BLaER1 (cell line): ENCODE data around the gene ZNF57.
"Not testable (repeated sequence)": the region's sequence is repeated elsewhere in the genome, so short reads cannot be mapped to it uniquely, and the experiment has no call there.

ENCODE experiments used
- H3K27ac ChIP-seq: shearing (Covaris generic); formaldehyde crosslinking; 2 replicates; pipeline ENCODE4 v1.8.1; 2022
- H3K27me3 ChIP-seq: shearing (Covaris generic); formaldehyde crosslinking; 2 replicates; pipeline ENCODE4 v1.8.1; 2022
- H3K36me3 ChIP-seq: shearing (Covaris generic); formaldehyde crosslinking; 2 replicates; pipeline ENCODE4 v1.8.1; 2022
- H3K4me1 ChIP-seq: shearing (Covaris generic); formaldehyde crosslinking; 2 replicates; pipeline ENCODE4 v1.8.1; 2022
- H3K4me2 ChIP-seq: shearing (Covaris generic); formaldehyde crosslinking; 2 replicates; pipeline ENCODE4 v1.8.1; 2022
- H3K4me3 ChIP-seq: shearing (Covaris generic); formaldehyde crosslinking; 2 replicates; pipeline ENCODE4 v1.8.1; 2022
- H3K9ac ChIP-seq: shearing (Covaris generic); formaldehyde crosslinking; 2 replicates; pipeline ENCODE4 v1.8.1; 2022
- H3K9me3 ChIP-seq: shearing (Covaris generic); formaldehyde crosslinking; 2 replicates; pipeline ENCODE4 v1.8.1; 2022
- H4K20me1 ChIP-seq: shearing (Covaris generic); formaldehyde crosslinking; 2 replicates; pipeline ENCODE4 v1.8.1; 2022
- Cebpa-rat ChIP-seq: shearing (Covaris generic); IDR thresholded peaks from 2 replicates; pipeline ENCODE4 v1.8.1; 2022

ZNF57 gene

DNA sequence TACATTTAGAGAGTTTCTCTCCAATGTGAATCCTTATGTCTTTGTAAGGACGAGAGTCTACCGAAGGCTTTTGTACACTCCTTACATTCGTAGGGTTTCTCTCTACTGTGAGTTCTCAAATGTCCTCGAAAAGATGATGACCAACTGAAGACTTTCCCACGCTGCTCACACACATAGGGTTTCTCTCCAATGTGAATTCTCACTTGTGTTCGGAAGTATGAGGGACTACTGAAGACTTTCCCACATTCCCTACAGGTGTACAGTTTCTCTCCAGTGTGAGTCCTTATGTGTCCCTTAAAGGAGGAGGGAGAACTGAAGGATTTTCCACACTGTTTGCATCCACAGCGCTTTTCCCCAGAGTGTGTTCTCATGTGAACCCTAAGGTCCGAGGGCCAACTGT lies 4.0 kb upstream of the ZNF57 start:
- Histone ChIP-seq H3K4me3 (peak overlapping the region; percentile 16; the same call in 1 of the 2 replicates), H3K27ac (no peak overlapping the region), H3K27me3 (no peaks in the 10 kb centered on the region), H3K4me1 (peaks cover 4% of the 10 kb centered on the region), H3K36me3 (peaks cover 49% of the 10 kb centered on the region), H3K4me2 (no peak overlapping the region), H3K9me3 (peaks cover 78% of the 10 kb centered on the region), H4K20me1 (peaks cover 1% of the 10 kb centered on the region; the same call in 1 of the 2 replicates), H3K9ac (no peak overlapping the region)
- TF ChIP-seq Cebpa-rat: no peak

DNA sequence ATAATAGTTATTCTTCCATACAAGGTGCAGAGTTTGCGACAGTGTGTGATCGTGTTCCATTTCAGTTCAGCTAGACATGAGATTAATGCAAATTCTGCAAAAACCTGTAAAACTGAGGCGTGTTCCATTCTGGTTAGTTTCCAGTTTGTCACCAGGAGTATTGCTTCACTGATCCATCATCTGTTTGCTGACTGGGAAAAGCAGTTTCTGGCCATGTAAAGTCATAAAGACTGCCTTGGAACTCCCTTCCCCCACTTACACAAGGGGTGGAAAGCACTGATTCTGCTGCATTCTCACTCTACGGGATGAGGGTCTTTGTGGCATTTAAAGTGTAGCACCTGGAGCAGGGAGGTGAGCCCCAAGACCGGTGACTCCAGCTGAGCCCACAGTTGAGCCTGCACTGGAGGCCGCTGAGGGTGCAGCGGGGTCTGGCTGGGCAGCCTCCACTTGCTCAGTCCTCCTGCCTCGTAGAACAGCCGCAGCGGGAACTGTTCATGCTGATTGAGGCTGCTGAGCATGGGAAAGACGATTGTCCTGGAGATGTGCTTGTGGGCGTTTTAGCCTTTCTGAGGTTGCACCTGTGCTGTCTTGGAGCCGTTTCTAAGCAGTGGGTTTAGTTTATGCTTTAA lies 2.0 kb downstream of the ZNF57 start:
- H3K36me3 ChIP-seq: peaks cover 27% of the 10 kb centered on the region

DNA sequence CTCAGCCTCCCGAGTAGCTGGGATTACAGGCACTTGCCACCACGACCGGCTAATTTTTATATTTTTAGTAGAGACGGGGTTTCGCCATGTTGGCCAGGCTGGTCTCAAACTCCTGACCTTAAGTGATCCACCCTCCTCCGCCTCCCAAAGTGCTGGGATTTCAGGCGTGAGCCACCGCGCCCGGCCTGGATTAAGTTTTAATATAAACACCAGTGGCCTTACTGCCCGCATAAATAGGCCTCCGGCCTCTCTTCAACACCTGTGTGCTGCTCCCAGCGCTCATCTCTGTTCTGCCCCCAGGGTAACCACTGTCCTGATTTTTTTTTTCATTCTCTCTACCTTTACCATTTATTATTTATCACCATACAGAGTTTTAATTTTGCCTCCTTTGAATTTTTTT lies 2.6 kb downstream of the ZNF57 start:
- Histone ChIP-seq H3K36me3 (peaks cover 25% of the 10 kb centered on the region), H3K27ac (0 out of 2 replicates have a peak overlapping the region, but pooled peaks have one; percentile 39), H3K4me2 (peak overlapping the region; percentile 75), H4K20me1 (peaks cover 38% of the 10 kb centered on the region), H3K9me3 (peaks cover 39% of the 10 kb centered on the region), H3K9ac (peak overlapping the region; percentile 54), H3K4me1 (peaks cover 56% of the 10 kb centered on the region)
- H3K27me3 ChIP-seq, H3K4me3 ChIP-seq: not testable (repeated sequence)

More for the DNA sequence above, 2.0 kb downstream of the ZNF57 start:
- Histone ChIP-seq H3K4me2 (peak overlapping the region; percentile 75), H4K20me1 (peaks cover 38% of the 10 kb centered on the region), H3K27me3 (no peaks in the 10 kb centered on the region), H3K9me3 (peaks cover 39% of the 10 kb centered on the region), H3K4me1 (peaks cover 56% of the 10 kb centered on the region), H3K9ac (peak overlapping the region; percentile 54), H3K27ac (peak overlapping the region; percentile 28; the same call in 1 of the 2 replicates), H3K4me3 (no peak overlapping the region; the same call in 1 of the 2 replicates)
- TF ChIP-seq Cebpa-rat: no peak

DNA sequence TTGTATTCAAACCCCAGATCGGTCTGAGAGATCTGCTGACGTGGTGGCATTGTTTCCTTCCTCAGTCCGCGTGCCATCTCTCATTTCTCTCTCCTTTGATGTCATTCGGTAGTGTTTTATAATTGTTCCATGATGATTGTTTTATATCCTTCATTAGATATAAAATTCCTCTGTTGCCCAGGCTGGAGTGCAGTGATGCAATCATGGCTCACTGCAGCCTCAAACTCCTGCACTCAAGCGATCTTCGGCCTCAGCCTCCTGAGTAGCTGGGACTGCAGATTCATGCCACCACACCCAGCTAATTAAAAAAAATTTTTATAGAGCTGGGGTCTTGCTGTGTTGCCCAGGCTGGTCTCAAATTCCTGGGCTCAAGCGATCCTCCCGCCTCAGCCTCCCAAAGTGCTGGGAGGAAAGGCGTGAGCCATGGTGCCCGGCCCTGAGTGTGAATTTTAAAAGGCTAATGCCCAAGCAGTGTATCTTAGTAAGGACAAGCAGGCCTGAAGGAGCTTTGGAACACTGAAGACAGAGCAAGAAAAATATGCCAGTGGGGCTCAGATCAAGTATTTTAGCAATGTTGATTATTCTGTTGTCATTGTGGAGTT lies 5.3 kb downstream of the ZNF57 start:
- no peak for TF ChIP-seq Cebpa-rat
- peaks cover 59% of the 10 kb centered on the region for H3K4me1 ChIP-seq
- H3K9me3 ChIP-seq: peaks cover 50% of the 10 kb centered on the region
- peaks cover 38% of the 10 kb centered on the region for H4K20me1 ChIP-seq
- H3K4me3 ChIP-seq: no peak overlapping the region
- H3K9ac ChIP-seq: no peak overlapping the region
- H3K4me2 ChIP-seq: no peak overlapping the region
- H3K36me3 ChIP-seq: peaks cover 46% of the 10 kb centered on the region
- no peaks in the 10 kb centered on the region for H3K27me3 ChIP-seq
- H3K27ac ChIP-seq: no peak overlapping the region; the same call in 1 of the 2 replicates

DNA sequence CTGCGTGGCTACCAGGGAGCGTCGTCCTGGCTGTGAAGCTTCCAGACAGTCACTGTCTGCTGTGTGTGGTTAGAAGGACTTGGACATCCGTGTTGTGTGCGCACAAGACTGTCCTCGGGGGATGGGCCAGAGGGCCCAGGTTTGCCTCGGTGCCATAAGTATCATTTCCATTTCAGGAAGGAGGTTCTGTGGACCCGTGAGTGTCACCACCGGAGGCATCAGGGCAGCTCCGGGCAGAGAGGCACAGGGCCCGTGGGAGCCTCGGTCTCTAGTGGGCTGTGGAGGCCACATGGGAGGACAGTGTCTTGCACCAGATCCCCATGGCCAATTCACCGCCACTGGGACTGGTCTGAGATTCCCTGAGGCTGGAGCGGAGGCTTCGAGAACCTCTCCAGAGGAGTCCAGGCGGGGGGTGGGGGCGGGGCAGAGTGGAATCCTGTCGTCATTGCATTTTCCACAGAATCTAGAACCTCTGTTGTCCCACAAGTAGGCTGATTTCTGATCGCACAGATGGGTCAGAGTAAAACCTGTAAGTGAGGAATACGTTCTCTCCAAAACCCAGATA lies 6.0 kb downstream of the ZNF57 start:
- no peak for TF ChIP-seq Cebpa-rat
- Histone ChIP-seq H3K36me3 (peaks cover 53% of the 10 kb centered on the region), H3K4me2 (no peak overlapping the region), H3K4me3 (no peak overlapping the region), H4K20me1 (peaks cover 36% of the 10 kb centered on the region), H3K27ac (no peak overlapping the region; the same call in 1 of the 2 replicates), H3K27me3 (no peaks in the 10 kb centered on the region), H3K4me1 (peaks cover 55% of the 10 kb centered on the region), H3K9me3 (peaks cover 57% of the 10 kb centered on the region), H3K9ac (no peak overlapping the region)

DNA sequence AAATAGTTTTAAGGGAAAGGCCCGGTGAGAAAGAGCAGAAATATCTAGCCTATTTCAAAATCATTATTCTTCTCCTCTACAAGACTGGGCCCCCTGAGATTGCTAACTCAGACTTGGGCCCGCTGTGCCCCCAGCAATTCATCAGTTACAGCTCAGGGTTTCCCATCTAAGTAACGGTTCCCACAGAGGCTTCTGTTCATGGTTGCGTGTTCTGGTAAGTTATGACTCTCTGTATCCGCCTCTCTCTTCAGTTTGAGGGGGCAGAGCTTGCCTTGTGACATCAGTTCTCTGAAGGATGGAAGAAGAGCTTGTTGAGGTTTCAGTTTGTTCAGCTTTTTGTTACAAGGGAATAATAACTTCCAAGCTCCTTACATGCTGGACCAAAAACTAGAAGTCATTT lies 11.6 kb downstream of the ZNF57 start:
- H3K4me2 ChIP-seq: no peak overlapping the region
- H3K4me1 ChIP-seq: peaks cover 5% of the 10 kb centered on the region

DNA sequence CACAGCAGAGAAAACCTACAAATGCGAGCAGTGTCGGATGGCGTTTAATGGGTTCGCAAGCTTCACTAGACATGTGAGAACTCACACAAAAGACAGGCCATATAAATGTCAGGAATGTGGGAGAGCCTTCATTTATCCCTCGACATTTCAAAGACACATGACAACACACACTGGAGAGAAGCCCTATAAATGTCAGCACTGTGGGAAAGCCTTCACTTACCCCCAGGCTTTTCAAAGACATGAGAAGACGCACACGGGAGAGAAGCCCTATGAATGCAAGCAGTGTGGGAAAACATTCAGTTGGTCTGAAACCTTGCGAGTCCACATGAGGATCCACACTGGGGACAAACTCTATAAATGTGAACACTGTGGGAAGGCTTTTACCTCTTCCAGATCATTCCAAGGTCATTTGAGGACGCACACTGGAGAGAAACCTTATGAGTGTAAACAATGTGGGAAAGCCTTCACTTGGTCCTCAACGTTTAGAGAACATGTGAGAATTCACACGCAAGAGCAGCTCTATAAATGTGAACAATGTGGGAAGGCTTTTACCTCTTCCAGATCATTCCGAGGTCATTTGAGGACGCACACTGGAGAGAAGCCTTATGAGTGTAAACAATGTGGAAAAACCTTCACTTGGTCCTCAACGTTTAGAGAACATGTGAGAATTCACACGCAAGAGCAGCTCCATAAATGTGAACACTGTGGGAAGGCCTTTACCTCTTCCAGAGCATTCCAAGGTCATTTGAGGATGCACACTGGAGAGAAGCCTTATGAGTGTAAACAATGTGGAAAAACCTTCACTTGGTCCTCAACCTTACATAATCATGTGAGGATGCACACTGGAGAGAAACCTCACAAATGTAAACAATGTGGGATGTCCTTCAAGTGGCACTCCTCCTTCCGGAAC lies 16.8 kb downstream of the ZNF57 start:
- TF ChIP-seq Cebpa-rat: no peak
- peaks cover 17% of the 10 kb centered on the region for H3K4me1 ChIP-seq
- H3K4me3 ChIP-seq: peak overlapping the region; percentile 47
- H3K27me3 ChIP-seq: no peaks in the 10 kb centered on the region
- H3K9me3 ChIP-seq: peaks cover 89% of the 10 kb centered on the region
- no peaks in the 10 kb centered on the region; the same call in 1 of the 2 replicates for H4K20me1 ChIP-seq
- H3K4me2 ChIP-seq: no peak overlapping the region
- H3K36me3 ChIP-seq: peaks cover 89% of the 10 kb centered on the region
- H3K27ac ChIP-seq: no peak overlapping the region
- H3K9ac ChIP-seq: no peak overlapping the region

More for the DNA sequence above, 11.6 kb downstream of the ZNF57 start:
- Histone ChIP-seq H3K36me3 (peaks cover 87% of the 10 kb centered on the region), H3K27ac (no peak overlapping the region), H3K27me3 (no peaks in the 10 kb centered on the region), H3K4me3 (no peak overlapping the region), H3K9me3 (peaks cover 99% of the 10 kb centered on the region), H4K20me1 (no peaks in the 10 kb centered on the region), H3K9ac (no peak overlapping the region)
- no peak for TF ChIP-seq Cebpa-rat

DNA sequence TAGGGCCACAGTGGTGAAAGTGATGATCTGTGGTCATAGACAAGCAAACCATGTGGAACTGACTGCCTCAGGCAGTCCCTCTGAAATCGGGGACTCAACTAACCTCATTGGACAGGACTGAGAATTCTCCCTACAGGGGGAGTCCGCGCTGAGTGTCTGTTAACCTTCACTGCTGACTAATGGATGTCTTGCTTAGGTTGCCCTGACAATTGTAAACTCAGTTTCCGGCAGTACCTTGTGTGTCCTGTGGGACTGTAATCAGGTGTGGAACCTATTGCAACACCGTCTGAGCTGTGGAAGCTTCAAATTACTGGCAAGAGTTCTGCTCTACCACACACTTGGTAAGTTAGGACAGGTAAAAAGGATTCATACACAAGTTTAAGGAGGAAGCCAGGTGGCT lies 22.3 kb downstream of the ZNF57 start:
- Histone ChIP-seq H3K27ac (no peak overlapping the region), H3K4me1 (peaks cover 58% of the 10 kb centered on the region), H4K20me1 (peaks cover 12% of the 10 kb centered on the region; the same call in 1 of the 2 replicates), H3K4me2 (peak overlapping the region; percentile 85), H3K9ac (no peak overlapping the region), H3K4me3 (no peak overlapping the region), H3K36me3 (peaks cover 44% of the 10 kb centered on the region), H3K9me3 (peaks cover 50% of the 10 kb centered on the region), H3K27me3 (no peaks in the 10 kb centered on the region)
- peak; percentile 88 for TF ChIP-seq Cebpa-rat

DNA sequence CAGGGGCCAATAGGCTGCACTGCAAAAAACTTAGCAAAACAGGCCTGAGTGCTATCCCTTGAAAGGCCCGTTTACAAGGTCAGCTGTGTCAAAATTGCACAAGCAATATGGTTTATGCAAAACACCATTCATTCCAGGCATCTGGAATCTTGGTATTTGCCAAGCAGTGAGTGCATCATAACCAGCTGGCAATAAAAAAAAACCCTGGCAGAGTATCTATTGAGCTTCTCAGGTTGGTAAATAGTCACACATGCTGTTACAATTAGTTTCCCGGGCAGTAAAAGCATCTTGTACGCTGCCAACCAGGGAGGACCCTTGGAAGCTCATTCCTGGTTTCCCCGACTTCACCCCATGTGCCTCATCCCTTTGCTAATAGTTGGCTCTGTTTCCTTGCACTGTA lies 22.8 kb downstream of the ZNF57 start:
- H3K36me3 ChIP-seq: peaks cover 40% of the 10 kb centered on the region
- H3K27me3 ChIP-seq: no peaks in the 10 kb centered on the region
- H4K20me1 ChIP-seq: peaks cover 12% of the 10 kb centered on the region; the same call in 1 of the 2 replicates
- peaks cover 45% of the 10 kb centered on the region for H3K9me3 ChIP-seq
- H3K4me3 ChIP-seq: no peak overlapping the region
- peak overlapping the region; percentile 85 for H3K4me2 ChIP-seq
- H3K4me1 ChIP-seq: peaks cover 58% of the 10 kb centered on the region
- H3K27ac ChIP-seq: no peak overlapping the region
- TF ChIP-seq Cebpa-rat: no peak
- H3K9ac ChIP-seq: no peak overlapping the region
